Mononuclear cell (primary cell): ENCODE results near the gene PLAGL1. TPM values are rescaled to one million over a fixed set of nuclear protein-coding genes. Genes with fewer than 3 reads are reported as not detected.

Experiments
- H3K27me3 ChIP-seq: 2 replicates; pipeline ENCODE4 v1.6.0; 2011; ENCODE audit warnings: low read length, control low read depth; ENCODE audit not compliant: insufficient read depth
- H3K4me1 ChIP-seq: 2 replicates; pipeline ENCODE4 v1.5.1; 2011; ENCODE audit warnings: mild to moderate bottlenecking, low read length, control low read depth; ENCODE audit not compliant: insufficient read depth
- H3K4me3 ChIP-seq: 2 replicates; pipeline ENCODE4 v1.5.1; 2011; ENCODE audit warnings: mild to moderate bottlenecking, low read length, moderate library complexity
- H3K9me3 ChIP-seq: 2 replicates; pipeline ENCODE4 v1.5.1; 2011; ENCODE audit warnings: low read depth, mild to moderate bottlenecking, control low read depth, low read length
- total RNA-seq: library from RNA; depleted of rRNA; stranded (reverse); fragments of >200 nt; gene quantifications from one replicate; pipeline ENCODE4 v1.2.3, GENCODE V29; 2012

Gene PLAGL1
- total RNA-seq, 1 donor, result 3.3 TPM

- no peak overlapping the region for H3K4me3 ChIP-seq
- no peaks in the 10 kb centered on the region for H3K27me3 ChIP-seq
- H3K9me3 ChIP-seq, result no peaks in the 10 kb centered on the region
- no peaks in the 10 kb centered on the region for H3K4me1 ChIP-seq
These were observed 21.5 kb downstream of the PLAGL1 start for GRCh38 chr6:143986463-143987065.

DNA sequence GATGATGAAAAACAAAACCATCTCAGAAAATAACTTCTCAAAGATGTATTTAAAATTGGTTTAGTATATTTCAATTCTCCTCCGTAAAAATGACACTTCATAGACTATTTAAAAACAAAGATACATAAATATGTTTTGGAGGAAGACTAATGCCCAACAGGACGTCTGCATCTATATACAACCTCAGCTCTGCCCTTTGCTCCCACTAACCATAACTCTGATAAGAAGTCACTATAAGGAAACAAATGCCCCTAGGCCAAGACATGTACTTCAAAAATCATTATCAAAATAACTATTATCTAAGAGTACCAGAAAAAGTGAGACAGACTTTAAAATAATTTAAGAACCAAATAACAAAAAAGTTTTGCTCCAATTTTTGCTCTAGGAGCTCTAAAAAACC lies 23.4 kb downstream of the PLAGL1 start:
- H3K27me3 ChIP-seq, result no peaks in the 10 kb centered on the region
- no peaks in the 10 kb centered on the region for H3K4me1 ChIP-seq
- H3K9me3 ChIP-seq, result no peaks in the 10 kb centered on the region
- no peak overlapping the region for H3K4me3 ChIP-seq

- H3K4me3 ChIP-seq, result no peak overlapping the region
- H3K9me3 ChIP-seq, result no peaks in the 10 kb centered on the region
- H3K27me3 ChIP-seq, result no peaks in the 10 kb centered on the region
- H3K4me1 ChIP-seq, result no peaks in the 10 kb centered on the region
These were observed 25.1 kb downstream of the PLAGL1 start for GRCh38 chr6:143982968-143983367.

GRCh38 chr6:143980921-143981320 lies 27.1 kb downstream of the PLAGL1 start:
- no peaks in the 10 kb centered on the region for H3K27me3 ChIP-seq
- no peaks in the 10 kb centered on the region for H3K4me1 ChIP-seq
- no peak overlapping the region for H3K4me3 ChIP-seq
- no peaks in the 10 kb centered on the region for H3K9me3 ChIP-seq

GRCh38 chr6:143976806-143977349 lies 31.2 kb downstream of the PLAGL1 start:
- Histone ChIP-seq H3K4me3 (no peak overlapping the region), H3K27me3 (no peaks in the 10 kb centered on the region), H3K9me3 (no peaks in the 10 kb centered on the region), H3K4me1 (no peaks in the 10 kb centered on the region)

DNA sequence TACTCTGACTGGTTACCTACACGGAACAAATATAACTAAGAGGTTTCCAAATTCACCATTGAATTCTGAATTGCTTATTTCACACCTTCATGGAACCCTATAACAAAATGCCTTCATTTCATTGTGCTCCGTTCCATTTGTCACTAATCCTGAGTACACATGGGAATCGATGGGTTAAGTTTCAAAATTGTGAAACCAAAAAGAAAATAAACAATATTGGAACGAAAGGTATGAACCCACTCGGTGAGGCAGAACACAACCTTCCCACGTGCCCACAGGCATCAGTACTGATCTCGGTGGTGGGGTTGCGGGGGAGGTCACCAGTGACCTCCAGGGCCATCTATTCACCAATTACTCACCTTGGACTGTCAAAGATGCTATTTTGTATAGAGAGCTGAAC lies 34.0 kb downstream of the PLAGL1 start:
- H3K27me3 ChIP-seq, result no peaks in the 10 kb centered on the region
- H3K4me1 ChIP-seq, result no peaks in the 10 kb centered on the region
- H3K4me3 ChIP-seq, result no peak overlapping the region
- no peaks in the 10 kb centered on the region for H3K9me3 ChIP-seq

- no peaks in the 10 kb centered on the region for H3K9me3 ChIP-seq
- no peak overlapping the region for H3K4me3 ChIP-seq
- H3K27me3 ChIP-seq, result no peaks in the 10 kb centered on the region
- peaks cover 4% of the 10 kb centered on the region for H3K4me1 ChIP-seq
These were observed 34.7 kb downstream of the PLAGL1 start for GRCh38 chr6:143973097-143973966.

DNA sequence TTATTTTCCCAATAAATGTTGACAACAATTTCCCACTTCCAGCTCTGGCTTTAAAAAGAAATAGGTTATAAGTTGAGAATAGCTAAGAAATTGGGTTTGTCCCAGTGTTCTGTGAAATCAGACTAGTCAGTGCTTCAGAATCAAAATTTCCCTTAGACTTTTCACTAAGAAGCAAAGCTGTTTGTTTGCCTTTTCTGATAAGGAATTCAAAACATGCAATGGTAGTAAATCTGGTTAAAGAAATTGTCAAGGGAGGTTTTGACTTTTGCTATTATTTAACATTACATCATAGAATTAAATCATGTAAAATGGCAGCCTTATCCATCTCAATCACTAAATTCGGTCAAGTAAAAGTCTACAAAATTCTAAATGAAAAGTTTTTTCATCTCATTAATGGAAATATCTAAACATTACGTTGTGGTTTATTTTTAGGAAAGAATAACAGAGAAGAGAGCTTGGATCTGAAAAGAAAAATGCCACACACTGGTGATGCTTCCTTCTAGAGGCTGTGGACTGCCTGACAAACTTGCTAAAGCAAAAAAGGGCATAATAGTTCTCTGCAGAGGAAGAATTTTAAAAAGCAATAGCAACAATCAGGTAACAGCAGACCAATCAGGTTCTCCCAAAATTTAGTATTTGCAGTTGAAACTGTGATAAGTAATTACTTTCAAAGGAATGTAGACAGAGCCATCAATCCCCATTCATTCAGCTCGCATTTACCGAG lies 36.4 kb downstream of the PLAGL1 start:
- Histone ChIP-seq H3K4me3 (no peak overlapping the region), H3K9me3 (no peaks in the 10 kb centered on the region), H3K27me3 (no peaks in the 10 kb centered on the region), H3K4me1 (peaks cover 16% of the 10 kb centered on the region)

DNA sequence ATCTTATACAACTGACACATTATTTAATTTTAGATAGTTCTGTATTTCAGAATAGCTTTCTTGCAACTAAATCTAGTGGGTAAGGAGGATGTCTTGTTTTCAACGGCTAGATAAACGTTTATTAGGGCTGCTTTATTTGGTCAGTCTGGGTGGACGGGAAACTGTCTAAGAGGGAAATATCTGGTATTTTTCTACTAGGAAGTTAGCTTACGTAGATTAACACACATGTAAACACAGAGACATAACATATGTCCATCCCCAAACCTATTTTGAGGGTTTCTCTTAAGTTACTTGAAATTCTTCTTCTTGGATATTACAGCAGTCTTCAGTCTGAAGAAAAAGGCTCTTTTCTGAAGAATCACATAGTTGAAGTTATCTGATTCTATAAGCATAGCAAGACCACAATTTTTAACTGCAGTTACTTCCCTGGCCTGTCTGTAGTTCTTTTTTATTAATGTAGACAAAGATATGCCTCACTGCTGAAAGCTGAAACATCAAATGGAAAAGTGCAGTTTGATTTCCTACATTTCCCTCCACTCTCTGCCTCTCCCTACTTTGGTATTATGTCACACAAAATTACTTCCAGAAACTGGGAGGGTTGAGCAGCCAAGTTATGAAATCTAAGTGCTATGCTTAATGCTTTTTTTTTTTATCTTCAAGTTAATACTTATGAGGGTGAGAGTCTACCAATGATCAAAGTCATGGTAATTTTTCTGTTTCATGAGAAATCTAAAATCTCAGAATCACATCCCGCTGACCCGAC lies 37.4 kb downstream of the PLAGL1 start:
- Histone ChIP-seq H3K9me3 (no peaks in the 10 kb centered on the region), H3K27me3 (no peaks in the 10 kb centered on the region), H3K4me1 (peaks cover 21% of the 10 kb centered on the region), H3K4me3 (no peak overlapping the region)

- no peaks in the 10 kb centered on the region for H3K27me3 ChIP-seq
- H3K4me3 ChIP-seq, result no peak overlapping the region
- H3K4me1 ChIP-seq, result peaks cover 30% of the 10 kb centered on the region
- no peaks in the 10 kb centered on the region for H3K9me3 ChIP-seq
These were observed 39.0 kb downstream of the PLAGL1 start for GRCh38 chr6:143969077-143969476.

DNA sequence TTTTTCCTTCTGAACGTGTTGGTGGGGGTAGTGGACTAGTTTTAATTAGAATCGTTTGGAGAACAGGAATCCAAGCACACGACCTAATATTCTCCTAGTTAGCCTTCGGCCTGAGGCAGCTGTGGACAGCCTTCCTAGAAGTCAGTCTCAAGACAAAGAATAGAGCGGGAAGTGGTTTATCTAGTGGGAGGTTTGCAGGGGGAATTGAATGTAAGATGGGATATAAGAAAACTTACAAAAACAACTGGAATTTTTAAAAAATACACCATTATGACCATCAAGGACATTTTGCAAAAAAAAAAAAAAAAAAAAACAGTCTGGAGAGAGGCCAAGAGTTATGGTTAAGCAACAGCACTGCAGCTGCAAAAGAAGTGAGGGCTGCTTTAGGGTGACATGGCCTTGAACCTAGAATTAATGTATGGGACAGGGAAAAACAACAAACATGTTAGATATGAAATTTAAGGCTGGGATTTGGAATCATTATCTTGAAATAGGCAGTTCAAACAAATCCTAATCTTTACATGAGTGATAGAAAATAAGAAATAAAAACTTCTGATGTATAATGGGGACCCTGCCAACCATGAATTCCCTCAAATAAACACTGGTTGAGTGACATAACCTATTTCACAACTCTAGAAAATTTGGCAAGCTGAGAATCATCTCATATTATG lies 40.2 kb downstream of the PLAGL1 start:
- Histone ChIP-seq H3K4me1 (peaks cover 30% of the 10 kb centered on the region), H3K27me3 (no peaks in the 10 kb centered on the region), H3K9me3 (no peaks in the 10 kb centered on the region), H3K4me3 (no peak overlapping the region)

DNA sequence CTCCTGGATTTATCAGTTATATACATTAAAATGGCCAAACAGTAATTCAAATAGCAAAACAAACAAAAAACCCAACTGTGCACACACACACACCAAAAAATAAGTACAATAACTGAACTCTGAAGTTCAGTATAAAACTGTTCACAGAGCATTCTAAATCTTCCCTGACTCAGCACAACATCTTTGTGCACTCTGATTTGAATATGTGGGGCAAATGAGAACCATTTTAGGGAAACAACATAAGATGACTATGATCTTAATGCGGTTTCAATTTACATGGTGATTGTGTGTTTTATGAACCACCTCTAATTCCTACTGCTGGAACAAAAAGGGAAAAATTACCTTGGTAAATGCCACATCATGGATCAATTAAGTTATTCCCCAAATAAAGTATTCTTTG lies 41.7 kb downstream of the PLAGL1 start:
- peaks cover 30% of the 10 kb centered on the region for H3K4me1 ChIP-seq
- H3K27me3 ChIP-seq, result no peaks in the 10 kb centered on the region
- no peak overlapping the region for H3K4me3 ChIP-seq
- no peaks in the 10 kb centered on the region for H3K9me3 ChIP-seq

- Histone ChIP-seq H3K9me3 (no peaks in the 10 kb centered on the region), H3K4me3 (no peak overlapping the region), H3K4me1 (peaks cover 30% of the 10 kb centered on the region), H3K27me3 (no peaks in the 10 kb centered on the region)
These were observed 42.4 kb downstream of the PLAGL1 start for GRCh38 chr6:143965503-143966171.

DNA sequence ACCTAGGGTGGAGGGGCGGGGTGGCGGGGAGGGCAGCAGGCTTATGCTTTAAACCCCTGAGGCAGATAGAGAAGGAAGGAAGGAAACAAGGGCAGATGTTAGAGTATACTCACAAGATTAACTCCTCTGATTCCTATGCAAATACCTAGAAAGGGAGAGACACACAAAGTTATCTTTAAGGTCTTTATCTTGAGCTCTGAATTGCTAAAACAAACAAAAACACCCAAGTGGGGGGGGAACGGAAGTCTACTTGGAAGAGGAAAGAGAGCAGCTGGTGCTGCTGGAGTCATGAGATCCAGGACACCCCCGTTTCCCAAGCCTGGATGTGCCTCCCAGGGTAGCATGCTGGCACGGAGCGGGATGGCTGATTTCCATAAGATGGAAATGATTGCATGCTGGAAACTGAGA lies 43.4 kb downstream of the PLAGL1 start:
- Histone ChIP-seq H3K4me1 (peaks cover 30% of the 10 kb centered on the region), H3K4me3 (no peak overlapping the region), H3K27me3 (no peaks in the 10 kb centered on the region)

More for the DNA sequence above, 43.4 kb downstream of the PLAGL1 start:
- no peaks in the 10 kb centered on the region for H3K9me3 ChIP-seq
